HFFc6 (cell line): ENCODE measurements around the gene TNXB. TPM values are rescaled to one million over a fixed set of nuclear protein-coding genes. Genes with fewer than 3 reads are reported as not detected.

Source experiments
- DNase-seq: peaks from one replicate; pipeline ENCODE4 v3.0.0-alpha.2; 2018
- H3K27ac Mint-ChIP-seq: 2 replicates; pipeline ENCODE4 v1.8.0; 2020; ENCODE audit warnings: mild to moderate bottlenecking, mixed read lengths
- H3K27me3 Mint-ChIP-seq: 2 replicates; pipeline ENCODE4 v1.8.0; 2021; ENCODE audit warnings: mild to moderate bottlenecking, moderate library complexity, mixed read lengths; ENCODE audit not compliant: insufficient read depth
- H3K36me3 Mint-ChIP-seq: 2 replicates; pipeline ENCODE4 v1.8.0; 2021; ENCODE audit warnings: low read depth, mixed read lengths
- H3K4me1 Mint-ChIP-seq: 2 replicates; pipeline ENCODE4 v1.8.0; 2020; ENCODE audit warnings: low read depth, mixed read lengths
- H3K4me3 Mint-ChIP-seq: 2 replicates; pipeline ENCODE4 v1.8.0; 2020; ENCODE audit warnings: mild to moderate bottlenecking, moderate library complexity, mixed read lengths
- H3K9me3 Mint-ChIP-seq: 2 replicates; pipeline ENCODE4 v1.8.0; 2020; ENCODE audit warnings: mild to moderate bottlenecking, mixed read lengths
- total RNA-seq, 6 experiments: library from RNA; stranded (reverse); fragmentation: NEBNext Ultra II Directional; extraction: Animal tissue kit (Norgen Biotek cat#: 25700); gene quantifications; 2 replicates in 1 of 6; 3 replicates in 5 of 6; pipeline ENCODE4 v1.2.3, GENCODE V29; 2021
- TF ChIP-seq, protein P1 (sequence below): fragments of 200-600 bp; sonication (generic); IDR thresholded peaks from 2 replicates; pipeline ENCODE4 v1.5.0; 2021; ENCODE audit warnings: antibody characterized with exemption, mild to moderate bottlenecking

Gene TNXB
- total RNA-seq, 6 experiments from 2014 or later: 0.28 to 1.4 (median 0.83) TPM

DNA sequence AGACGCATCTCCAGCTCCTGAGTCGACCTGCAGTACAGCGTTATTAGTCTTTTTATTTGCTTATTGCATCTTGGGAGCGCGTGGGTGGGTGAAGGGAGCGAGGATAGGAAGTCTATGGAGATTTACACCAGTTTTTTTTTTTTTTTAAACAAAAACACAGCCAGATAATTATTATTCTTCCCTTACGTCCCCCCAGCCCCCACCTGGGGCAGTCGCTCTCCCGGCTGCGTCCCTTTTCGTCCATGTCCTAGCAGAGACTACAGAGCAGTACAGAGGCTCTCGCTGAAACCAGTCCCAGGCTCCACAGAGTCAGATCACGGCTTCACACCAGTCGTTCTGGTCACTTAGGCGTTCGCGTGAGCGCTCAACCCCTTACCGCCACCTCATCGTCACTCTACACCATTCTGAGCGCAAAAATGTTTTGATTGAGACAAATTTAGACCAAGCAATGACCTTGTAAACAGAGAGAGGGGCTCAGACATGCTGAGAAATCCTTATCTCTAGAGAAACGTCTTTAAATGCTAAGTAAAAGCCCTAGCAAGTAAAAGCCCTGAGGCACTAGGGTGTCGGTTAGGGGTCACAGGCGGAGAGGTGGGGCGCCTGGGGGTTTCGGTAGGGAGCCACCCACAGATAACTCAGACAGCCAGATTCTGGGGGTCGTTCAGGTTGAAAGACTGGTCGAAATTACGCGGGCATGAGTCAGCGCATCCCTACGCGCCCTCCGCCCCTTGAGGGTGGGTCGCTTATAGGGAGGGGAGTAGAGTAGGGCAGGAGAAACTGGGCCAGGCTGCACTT, 43.8 kb upstream of the TNXB start:
- H3K4me3 Mint-ChIP-seq: peak overlapping the region; percentile 100
- peak overlapping the region; percentile 97 for H3K27ac Mint-ChIP-seq
- peaks cover 20% of the 10 kb centered on the region for H3K36me3 Mint-ChIP-seq
- H3K27me3 Mint-ChIP-seq: peaks cover 4% of the 10 kb centered on the region
- TF ChIP-seq, protein P1, sequence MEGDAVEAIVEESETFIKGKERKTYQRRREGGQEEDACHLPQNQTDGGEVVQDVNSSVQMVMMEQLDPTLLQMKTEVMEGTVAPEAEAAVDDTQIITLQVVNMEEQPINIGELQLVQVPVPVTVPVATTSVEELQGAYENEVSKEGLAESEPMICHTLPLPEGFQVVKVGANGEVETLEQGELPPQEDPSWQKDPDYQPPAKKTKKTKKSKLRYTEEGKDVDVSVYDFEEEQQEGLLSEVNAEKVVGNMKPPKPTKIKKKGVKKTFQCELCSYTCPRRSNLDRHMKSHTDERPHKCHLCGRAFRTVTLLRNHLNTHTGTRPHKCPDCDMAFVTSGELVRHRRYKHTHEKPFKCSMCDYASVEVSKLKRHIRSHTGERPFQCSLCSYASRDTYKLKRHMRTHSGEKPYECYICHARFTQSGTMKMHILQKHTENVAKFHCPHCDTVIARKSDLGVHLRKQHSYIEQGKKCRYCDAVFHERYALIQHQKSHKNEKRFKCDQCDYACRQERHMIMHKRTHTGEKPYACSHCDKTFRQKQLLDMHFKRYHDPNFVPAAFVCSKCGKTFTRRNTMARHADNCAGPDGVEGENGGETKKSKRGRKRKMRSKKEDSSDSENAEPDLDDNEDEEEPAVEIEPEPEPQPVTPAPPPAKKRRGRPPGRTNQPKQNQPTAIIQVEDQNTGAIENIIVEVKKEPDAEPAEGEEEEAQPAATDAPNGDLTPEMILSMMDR: no peak
- no peaks in the 10 kb centered on the region for H3K9me3 Mint-ChIP-seq
- peaks cover 43% of the 10 kb centered on the region for H3K4me1 Mint-ChIP-seq
- peak; percentile 46 for DNase-seq

DNA sequence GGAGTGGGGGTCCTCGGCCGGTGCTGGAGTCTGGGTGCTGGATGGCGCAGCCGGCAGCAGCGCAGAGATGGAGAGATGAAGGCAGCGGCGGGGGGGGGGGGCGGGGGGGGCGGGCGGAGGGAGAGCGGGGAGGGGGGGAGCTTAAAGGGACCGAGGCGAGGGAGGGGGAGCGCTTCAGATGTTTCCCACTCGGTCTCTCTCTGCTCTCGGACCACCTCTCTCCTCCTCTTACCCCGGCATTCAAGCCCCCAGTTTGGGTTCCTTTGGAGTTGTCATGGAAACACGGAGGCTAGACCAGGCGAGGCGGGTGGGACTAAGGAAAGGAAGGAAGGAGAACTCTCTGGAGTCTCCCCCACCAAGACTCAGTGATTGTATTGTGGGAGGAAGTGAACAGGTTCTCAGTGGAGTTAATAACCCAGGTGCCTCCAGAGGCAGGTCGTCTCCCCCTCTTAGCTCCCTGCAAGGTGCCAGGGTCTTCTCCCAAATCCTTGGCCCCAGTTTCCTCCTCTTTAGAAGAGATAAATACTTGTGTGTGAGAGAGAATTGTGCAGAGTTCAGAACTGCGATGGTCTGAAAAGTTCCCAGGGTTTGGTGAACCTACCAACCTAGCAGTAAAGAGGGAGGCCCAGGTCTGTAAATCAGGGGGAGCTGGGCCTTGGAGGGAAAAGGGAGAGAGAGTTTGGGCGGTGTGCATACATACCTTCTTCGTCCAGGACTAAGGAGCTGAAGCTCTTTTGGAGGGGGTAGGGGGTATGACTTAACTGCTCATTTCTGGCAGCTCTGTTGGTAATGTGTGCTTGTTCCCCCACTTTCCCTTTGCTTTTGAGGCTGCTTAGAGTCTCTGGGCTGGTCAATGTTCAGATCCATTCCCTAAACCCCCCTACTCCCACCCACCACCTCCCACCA, 43.0 kb upstream of the TNXB start, which contains the start of gene PRRT1:
Gene PRRT1, minus strand, starts transcription at position 77 of the 906 bp plus-strand sequence. CDS start 112 bp downstream, outside the sequence.
- DNase-seq: no peak
- Mint-ChIP-seq H3K27me3 (peaks cover 5% of the 10 kb centered on the region), H3K4me1 (peaks cover 43% of the 10 kb centered on the region), H3K9me3 (no peaks in the 10 kb centered on the region), H3K36me3 (peaks cover 13% of the 10 kb centered on the region; the same call in 1 of the 2 replicates), H3K27ac (peak within 1 kb of the TSS; percentile 97), H3K4me3 (peak within 1 kb of the TSS; percentile 100)
- TF ChIP-seq, protein P1: no peak

DNA sequence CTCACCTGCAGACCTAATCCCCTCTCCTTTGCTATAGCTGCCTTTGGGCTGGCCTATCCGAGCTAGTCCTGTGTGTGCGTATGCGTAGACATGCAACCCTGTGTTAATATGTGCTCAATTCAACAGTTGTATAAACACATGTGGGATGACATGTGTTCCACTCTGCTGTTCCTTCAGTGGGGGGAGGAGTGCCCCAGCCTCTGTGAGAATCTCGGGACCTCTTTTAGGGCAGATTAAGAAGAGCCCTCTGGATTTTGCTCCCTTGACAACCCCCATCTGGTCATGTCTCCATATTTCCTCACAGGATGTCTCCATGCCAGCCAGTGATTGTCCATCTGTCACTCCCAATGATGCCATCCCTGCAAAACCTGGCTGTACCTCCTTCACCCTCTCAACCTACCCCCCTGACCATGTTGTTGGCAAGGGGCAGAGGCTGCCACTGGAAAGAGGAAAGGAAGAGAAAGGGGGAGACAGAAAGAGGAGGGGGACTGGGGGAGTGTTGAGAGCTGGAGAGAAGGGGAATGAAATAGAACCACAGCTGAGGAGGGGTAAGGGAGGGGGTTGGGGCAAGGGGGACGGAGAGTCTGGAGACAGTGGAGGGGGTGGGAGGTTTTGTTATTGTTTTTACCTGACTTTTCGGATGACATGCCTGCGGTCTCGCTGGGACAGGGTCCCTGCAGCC, 42.2 kb upstream of the TNXB start:
- Mint-ChIP-seq H3K27me3 (peaks cover 6% of the 10 kb centered on the region), H3K36me3 (peaks cover 13% of the 10 kb centered on the region; the same call in 1 of the 2 replicates), H3K9me3 (no peaks in the 10 kb centered on the region), H3K4me3 (peak overlapping the region; percentile 100), H3K27ac (peak overlapping the region; percentile 17; the same call in 1 of the 2 replicates), H3K4me1 (peaks cover 43% of the 10 kb centered on the region)
- TF ChIP-seq, protein P1: no peak
- DNase-seq: no peak

DNA sequence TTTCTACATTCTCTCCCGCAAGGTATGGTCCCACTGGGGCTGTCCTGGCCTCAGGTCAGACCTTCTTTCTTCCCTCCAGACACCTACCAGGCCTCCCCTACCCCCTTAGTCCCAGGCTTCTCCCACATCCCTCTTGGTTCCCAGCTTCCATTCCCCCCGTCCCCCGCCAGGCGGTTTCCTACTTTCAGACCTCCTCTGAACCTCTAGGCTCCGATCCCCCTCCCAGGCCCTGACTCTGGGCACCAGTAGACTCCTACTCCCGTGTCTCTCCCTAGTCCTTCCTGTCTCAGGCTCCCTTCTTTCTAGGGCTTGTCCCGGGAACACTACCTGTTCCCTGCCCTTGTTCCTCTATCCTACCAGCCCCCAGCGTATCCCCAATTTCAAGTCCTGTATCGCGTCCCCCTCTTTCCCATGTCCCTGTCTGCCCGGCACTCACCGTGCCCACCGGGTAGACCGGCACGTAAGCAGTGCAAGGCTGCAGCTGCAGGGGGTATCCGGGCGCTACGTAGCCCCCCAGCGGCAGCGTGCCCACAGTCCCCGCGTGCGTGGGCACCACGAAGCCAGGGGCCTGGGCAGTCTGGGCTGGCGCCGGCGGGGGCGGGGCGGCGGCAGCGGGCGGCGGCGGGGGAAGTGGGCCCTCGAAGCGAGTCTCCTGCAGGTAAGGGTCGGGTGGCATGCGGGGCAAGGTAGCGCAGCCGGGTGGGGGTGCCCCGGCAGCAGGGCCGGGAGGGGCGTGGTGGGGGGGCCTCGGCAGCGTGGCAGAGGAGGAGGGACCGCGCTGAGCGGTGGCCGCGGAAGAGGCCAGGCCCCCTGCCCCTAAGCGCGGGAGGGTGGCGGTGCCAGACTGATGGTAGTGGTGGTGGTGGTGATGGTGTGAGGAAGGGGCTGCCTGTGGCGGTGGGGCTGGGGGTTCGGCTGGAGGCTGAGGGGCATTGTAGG, 41.1 kb upstream of the TNXB start:
- H3K36me3 Mint-ChIP-seq: peaks cover 13% of the 10 kb centered on the region; the same call in 1 of the 2 replicates
- peak overlapping the region; percentile 100 for H3K4me3 Mint-ChIP-seq
- H3K9me3 Mint-ChIP-seq: no peaks in the 10 kb centered on the region
- H3K4me1 Mint-ChIP-seq: peaks cover 38% of the 10 kb centered on the region
- H3K27ac Mint-ChIP-seq: no peak overlapping the region
- TF ChIP-seq, protein P1: no peak
- H3K27me3 Mint-ChIP-seq: peaks cover 7% of the 10 kb centered on the region
- DNase-seq: no peak
